Breast epithelium (tissue), 4 donors: ENCODE data around the gene PASK. TPM values are rescaled to one million over a fixed set of nuclear protein-coding genes. Genes with fewer than 3 reads are reported as not detected.

Source experiments
- DNase-seq, 2 donors: peaks; one replicate each; pipeline ENCODE4 v3.0.0-alpha.2; 2019; ENCODE audit warnings: low spot score in 2 of 2
- H3K27ac ChIP-seq, 2 donors: fragments of 200-600 bp; sonication (generic) in 1 of 2; one replicate each; pipeline ENCODE4 v1.5.1; 2016 to 2019; ENCODE audit warnings: mild to moderate bottlenecking in 1 of 2
- H3K27me3 ChIP-seq, 2 donors: fragments of 200-600 bp; sonication (generic) in 1 of 2; one replicate each; pipeline versions ENCODE4 v1.5.1 to v1.6.0; 2017 to 2019; ENCODE audit warnings: control low read depth in 1 of 2, mild to moderate bottlenecking in 1 of 2
- H3K36me3 ChIP-seq: fragments of 200-600 bp; one replicate; pipeline ENCODE4 v1.5.1; 2019
- H3K4me1 ChIP-seq, 2 donors: fragments of 200-600 bp; sonication (generic); one replicate each; pipeline ENCODE4 v1.5.1; 2016 to 2019; ENCODE audit warnings: control low read depth in 1 of 2
- H3K4me3 ChIP-seq, 3 donors: fragments of 200-600 bp; sonication (generic); 1 replicate in 2 of 3; 2 replicates in 1 of 3; pipeline ENCODE4 v1.5.1; 2016 to 2019; ENCODE audit warnings: mild to moderate bottlenecking in 3 of 3, moderate library complexity in 2 of 3
- H3K9me3 ChIP-seq, 2 donors: fragments of 200-600 bp; sonication (generic) in 1 of 2; one replicate each; pipeline ENCODE4 v1.5.1; 2016 to 2019; ENCODE audit warnings: control low read depth in 1 of 2
- CTCF ChIP-seq, 3 donors: fragments of 450-650 bp; IDR thresholded peaks; one replicate each; pipeline ENCODE4 v1.5.1; 2016 to 2017; ENCODE audit warnings: antibody characterized with exemption in 3 of 3, mild to moderate bottlenecking in 3 of 3, moderate library complexity in 3 of 3
- POLR2A ChIP-seq: fragments of 450-650 bp; IDR thresholded peaks from one replicate; pipeline ENCODE4 v1.6.1; 2016; ENCODE audit warnings: antibody characterized with exemption, mild to moderate bottlenecking, moderate library complexity
- POLR2AphosphoS5 ChIP-seq, 3 donors: sonication (generic); formaldehyde crosslinking; IDR thresholded peaks; one replicate each; pipeline ENCODE4 v1.6.1; 2017; ENCODE audit warnings: antibody characterized with exemption in 3 of 3
- intact Hi-C: fragments of 100-400 bp; cut with DNase I; formaldehyde crosslinking; loops from one replicate; pipeline ENCODE4 v1.15.1; 2023; ENCODE audit warnings: low total_unique reads
- total RNA-seq, 3 donors: library from RNA; depleted of rRNA; stranded (reverse); fragments of >200 nt; gene quantifications; one replicate each; pipeline ENCODE4 v1.1.0, GENCODE V29; 2016

PASK gene
- total RNA-seq, 3 donors from 2014 or later = 4.3 to 7.3 (median 6.6) TPM

GRCh38 chr2:241111440-241111805 is 37.8 kb downstream of the PASK start:
- intact Hi-C loops = no loop called here
- Histone ChIP-seq H3K4me3 (no peak overlapping the region), H3K9me3 (no peaks in the 10 kb centered on the region), H3K27me3 (no peaks in the 10 kb centered on the region), H3K36me3 (no peaks in the 10 kb centered on the region), H3K4me1 (no peaks in the 10 kb centered on the region), H3K27ac (no peak overlapping the region)
- no peak for TF ChIP-seq POLR2AphosphoS5 (IDR thresholded peaks at IDR 0.05)
- TF ChIP-seq POLR2A = no peak
- no peak for TF ChIP-seq CTCF (IDR thresholded peaks at IDR 0.05)
- no peak for DNase-seq

- Histone ChIP-seq H3K27ac (no peak overlapping the region), H3K27me3 (no peaks in the 10 kb centered on the region), H3K9me3 (no peaks in the 10 kb centered on the region), H3K4me1 (no peaks in the 10 kb centered on the region), H3K36me3 (no peaks in the 10 kb centered on the region), H3K4me3 (no peak overlapping the region)
- intact Hi-C loops = no loop called here
- DNase-seq = no peak
- TF ChIP-seq POLR2AphosphoS5 (IDR thresholded peaks at IDR 0.05) (no peak), POLR2A (no peak), CTCF (IDR thresholded peaks at IDR 0.05) (no peak)
Observed at GRCh38 chr2:241110607-241111439, 38.4 kb downstream of the PASK start.

- no peaks in the 10 kb centered on the region for H3K27me3 ChIP-seq
- H3K4me1 ChIP-seq = no peaks in the 10 kb centered on the region
- H3K27ac ChIP-seq = no peak overlapping the region
- no peaks in the 10 kb centered on the region for H3K9me3 ChIP-seq
- TF ChIP-seq CTCF (IDR thresholded peaks at IDR 0.05) = no peak
- TF ChIP-seq POLR2A = no peak
- no peak for TF ChIP-seq POLR2AphosphoS5 (IDR thresholded peaks at IDR 0.05)
- DNase-seq = no peak
- no peak overlapping the region for H3K4me3 ChIP-seq
- intact Hi-C loops = no loop called here
- H3K36me3 ChIP-seq = no peaks in the 10 kb centered on the region
Observed at GRCh38 chr2:241110089-241110606, 39.1 kb downstream of the PASK start.

GRCh38 chr2:241109210-241110088 is 39.8 kb downstream of the PASK start:
- H3K4me3 ChIP-seq = no peak overlapping the region
- no peaks in the 10 kb centered on the region for H3K36me3 ChIP-seq
- TF ChIP-seq CTCF (IDR thresholded peaks at IDR 0.05) = no peak
- no peak for TF ChIP-seq POLR2AphosphoS5 (IDR thresholded peaks at IDR 0.05)
- no peak for TF ChIP-seq POLR2A
- H3K27me3 ChIP-seq = no peaks in the 10 kb centered on the region
- no peaks in the 10 kb centered on the region for H3K9me3 ChIP-seq
- H3K4me1 ChIP-seq = no peaks in the 10 kb centered on the region
- H3K27ac ChIP-seq = no peak overlapping the region
- intact Hi-C loops = no loop called here
- DNase-seq = no peak
